A673 (cell line): ENCODE data around the gene SLC7A8.

Source experiments
- EZH2 ChIP-seq: fragments of 200-600 bp; sonication (generic); IDR thresholded peaks from 2 replicates; pipeline ENCODE4 v1.6.1; 2017; ENCODE audit warnings: borderline replicate concordance, low read depth, mild to moderate bottlenecking, mixed read lengths, antibody characterized with exemption, low read length; ENCODE audit not compliant: poor library complexity, severe bottlenecking
- TF ChIP-seq, protein P1 (sequence below): fragments of 300-800, 200-600 bp; sonication (generic); conservative IDR thresholded peaks from 2 replicates; pipeline ENCODE4 v1.5.1; 2017; ENCODE audit warnings: low read depth, mild to moderate bottlenecking, antibody characterized with exemption, low read length, moderate library complexity, mixed read lengths

DNA sequence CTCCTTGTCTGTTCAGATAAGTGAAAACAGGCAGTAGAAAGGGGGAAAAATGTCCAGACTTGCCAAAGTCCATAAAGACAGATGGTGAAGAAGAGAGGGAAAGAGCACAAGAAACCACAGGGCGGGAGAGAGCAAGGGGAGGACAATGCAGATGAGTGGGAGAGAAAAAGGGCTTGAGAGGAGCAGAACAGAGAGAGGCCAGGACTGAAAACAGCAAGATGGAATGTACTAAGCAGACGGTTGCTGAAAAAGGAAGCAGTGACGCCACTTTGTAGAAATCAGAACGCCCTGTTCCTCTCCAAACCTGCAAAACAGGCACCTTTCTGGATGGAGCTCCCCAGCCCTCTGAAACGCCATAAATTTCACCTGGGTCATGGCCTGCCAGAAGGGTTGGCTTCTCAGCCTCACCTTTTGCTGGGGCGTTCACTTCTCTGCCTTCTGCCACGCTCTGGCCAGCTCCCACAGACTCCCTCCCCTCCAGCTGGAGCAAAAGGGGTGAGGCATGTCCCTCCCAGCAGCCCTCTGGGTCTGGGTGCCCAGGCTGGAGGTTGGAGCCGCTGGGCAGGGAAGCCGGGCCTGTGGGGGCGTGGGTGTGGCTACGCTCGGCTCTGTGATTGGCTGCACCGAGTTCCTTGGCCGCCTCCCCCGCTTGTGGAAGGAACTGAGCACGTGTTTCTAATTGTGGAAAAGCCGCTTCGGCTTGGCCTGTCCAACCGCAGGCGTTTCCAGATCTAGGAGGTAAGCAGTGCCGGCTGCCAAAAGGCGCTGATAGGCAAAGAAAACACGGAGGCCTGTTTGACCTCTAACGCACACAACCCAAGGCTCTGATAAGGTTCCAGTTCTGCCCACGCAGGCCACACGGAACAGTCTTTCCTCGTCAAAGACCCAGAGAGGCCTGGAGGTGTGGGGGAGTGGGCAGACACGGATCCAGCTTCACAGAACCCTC, 29.3 kb downstream of the SLC7A8 start:
- TF ChIP-seq EZH2, result no peak
- TF ChIP-seq, protein P1, sequence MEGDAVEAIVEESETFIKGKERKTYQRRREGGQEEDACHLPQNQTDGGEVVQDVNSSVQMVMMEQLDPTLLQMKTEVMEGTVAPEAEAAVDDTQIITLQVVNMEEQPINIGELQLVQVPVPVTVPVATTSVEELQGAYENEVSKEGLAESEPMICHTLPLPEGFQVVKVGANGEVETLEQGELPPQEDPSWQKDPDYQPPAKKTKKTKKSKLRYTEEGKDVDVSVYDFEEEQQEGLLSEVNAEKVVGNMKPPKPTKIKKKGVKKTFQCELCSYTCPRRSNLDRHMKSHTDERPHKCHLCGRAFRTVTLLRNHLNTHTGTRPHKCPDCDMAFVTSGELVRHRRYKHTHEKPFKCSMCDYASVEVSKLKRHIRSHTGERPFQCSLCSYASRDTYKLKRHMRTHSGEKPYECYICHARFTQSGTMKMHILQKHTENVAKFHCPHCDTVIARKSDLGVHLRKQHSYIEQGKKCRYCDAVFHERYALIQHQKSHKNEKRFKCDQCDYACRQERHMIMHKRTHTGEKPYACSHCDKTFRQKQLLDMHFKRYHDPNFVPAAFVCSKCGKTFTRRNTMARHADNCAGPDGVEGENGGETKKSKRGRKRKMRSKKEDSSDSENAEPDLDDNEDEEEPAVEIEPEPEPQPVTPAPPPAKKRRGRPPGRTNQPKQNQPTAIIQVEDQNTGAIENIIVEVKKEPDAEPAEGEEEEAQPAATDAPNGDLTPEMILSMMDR, result no peak
